Putamen (tissue), 1 donor: Measurements from ENCODE around the gene ARMH3.

Experiments used
- DNase-seq: peaks from one replicate; pipeline ENCODE4 v3.0.0-alpha.2; 2016; ENCODE audit warnings: low spot score

The ARMH3 gene

DNA sequence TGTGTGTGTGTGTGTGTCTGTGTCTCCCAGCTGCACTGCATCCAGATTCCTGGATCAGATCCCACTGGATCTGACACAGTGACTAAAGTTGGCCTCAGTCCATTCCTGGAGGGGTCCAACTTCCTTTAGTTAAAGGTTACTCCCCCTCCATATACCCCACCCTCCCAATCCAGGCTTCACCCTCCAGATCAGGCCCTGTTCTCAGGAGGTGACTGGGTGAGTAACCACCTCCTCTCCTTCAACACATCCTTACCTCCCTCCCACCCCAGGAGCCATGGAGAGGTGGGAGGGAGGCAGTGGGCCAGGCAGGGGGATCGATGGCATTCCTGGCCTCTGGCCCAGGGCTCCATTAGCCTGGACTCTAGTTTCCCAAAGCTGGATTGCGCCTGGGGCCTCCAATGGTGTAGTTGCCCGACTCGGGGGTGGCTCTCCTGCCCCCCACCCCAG, 223.6 kb downstream of the ARMH3 start:
- no peak for DNase-seq

GRCh38 chr10:101831169-101831811, 224.7 kb downstream of the ARMH3 start:
- DNase-seq, result no peak

GRCh38 chr10:101830322-101831168, 225.4 kb downstream of the ARMH3 start:
- DNase-seq, result peak; percentile 56

GRCh38 chr10:101829561-101830315, 226.2 kb downstream of the ARMH3 start:
- no peak for DNase-seq

DNA sequence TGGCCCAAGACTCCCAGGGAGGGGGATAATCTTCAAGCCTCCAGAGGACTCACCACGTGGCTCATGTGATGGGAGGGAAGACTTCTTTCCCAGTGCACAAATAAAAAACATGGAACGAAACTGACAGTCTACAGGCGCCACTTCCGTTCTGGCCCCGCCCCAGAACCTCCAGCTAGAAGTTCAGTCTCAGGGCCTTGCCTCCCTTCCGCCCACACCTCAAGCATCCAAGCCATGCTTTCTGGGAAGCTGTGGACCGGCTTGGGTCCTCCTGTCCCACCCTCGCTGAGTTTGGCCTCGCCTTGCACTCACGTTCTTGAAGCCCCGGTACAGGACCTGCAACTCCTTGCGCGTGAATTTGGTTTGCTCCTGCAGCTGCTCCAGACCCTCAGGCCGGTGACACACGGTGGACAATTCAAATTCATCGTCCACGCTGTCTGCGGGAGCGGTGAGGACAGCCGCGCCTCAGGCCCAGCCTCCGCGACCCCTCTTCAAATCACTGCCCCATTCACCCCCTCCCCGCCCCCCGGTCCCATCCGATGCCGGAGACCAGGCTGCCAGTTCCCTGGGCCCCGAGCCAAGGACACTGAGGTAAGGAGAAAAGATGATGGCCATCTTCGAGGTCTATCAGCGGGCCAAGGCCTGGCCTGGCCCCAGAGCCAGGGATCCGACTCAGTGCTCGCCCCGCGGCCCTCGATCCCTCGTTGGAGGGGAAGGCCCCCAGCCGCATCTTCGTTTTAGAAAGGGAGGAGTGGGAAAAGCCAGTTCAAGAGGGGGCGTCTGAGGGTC, 227.0 kb downstream of the ARMH3 start:
- DNase-seq, result no peak

- DNase-seq, result no peak
Observed at GRCh38 chr10:101827919-101828600, 227.9 kb downstream of the ARMH3 start.

- no peak for DNase-seq
Observed at GRCh38 chr10:101826852-101827434, 229.0 kb downstream of the ARMH3 start.

- DNase-seq, result no peak
Observed at GRCh38 chr10:101824736-101825135, 231.2 kb downstream of the ARMH3 start.

- DNase-seq, result no peak
Observed at GRCh38 chr10:101818872-101819633, 236.9 kb downstream of the ARMH3 start.

- peak; percentile 98 for DNase-seq
Observed at GRCh38 chr10:101818119-101818871, 237.7 kb downstream of the ARMH3 start, which contains the start of gene OGA. Gene OGA (minus strand): TSS chr10:101818444. CDS start chr10:101818022, 422 bp downstream.

DNA sequence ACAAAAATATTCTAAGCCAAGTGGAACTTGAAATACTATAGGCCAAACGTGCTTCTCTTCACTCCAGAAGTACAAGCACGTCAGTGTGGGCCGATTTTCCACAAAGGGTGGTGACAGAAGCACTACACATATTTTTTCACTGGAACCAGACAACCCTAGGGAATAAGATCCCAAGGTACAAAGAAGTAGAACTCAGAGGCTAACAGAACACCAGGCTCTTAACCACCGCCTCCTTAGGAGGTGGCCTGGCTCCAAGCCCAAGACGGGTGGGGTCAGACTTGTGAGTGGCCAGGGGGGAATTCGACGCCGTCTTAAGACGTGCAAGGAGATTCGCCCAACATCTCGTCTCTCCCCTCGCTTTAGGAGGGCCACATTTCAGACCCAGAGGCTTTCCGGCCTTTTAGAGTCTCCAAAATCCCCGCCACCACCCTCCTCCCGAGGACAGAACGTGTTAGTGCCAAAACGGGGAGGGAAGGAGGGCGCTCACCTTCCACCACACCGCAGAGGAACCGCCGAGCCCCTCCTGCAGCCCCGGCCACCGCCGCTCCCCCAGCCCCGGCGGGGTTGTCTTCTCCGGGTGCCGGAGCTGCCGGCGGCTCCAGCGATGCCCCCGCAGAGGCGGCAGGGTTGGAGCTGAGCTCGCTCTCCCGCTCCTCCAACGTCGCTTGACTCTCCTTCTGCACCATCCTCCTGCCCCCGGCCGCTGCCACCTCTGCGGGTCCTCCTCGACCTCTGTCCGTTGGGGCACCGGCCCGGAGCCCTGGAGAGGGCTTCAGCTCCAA, 238.4 kb downstream of the ARMH3 start:
- peak; percentile 63 for DNase-seq

DNA sequence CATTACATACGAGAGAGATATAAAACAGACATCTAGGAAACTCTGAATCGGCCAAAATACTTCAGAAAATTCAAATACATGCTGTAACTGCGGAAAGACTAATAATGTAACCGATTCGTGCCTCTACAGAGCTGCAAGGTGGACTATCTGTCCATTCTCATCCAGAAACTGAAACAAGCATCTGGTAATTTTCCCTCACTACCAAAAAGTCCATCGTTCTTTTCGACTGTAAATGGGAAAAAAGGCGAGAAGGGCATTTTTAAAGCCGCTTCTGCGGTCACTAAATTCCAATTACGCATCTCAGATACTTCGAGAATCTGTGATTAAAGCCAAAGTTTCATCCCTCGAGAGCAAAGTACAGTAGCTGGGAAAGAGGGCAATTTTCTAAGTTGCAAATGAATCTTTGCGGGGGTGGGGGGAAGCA, 239.0 kb downstream of the ARMH3 start:
- DNase-seq, result no peak

DNA sequence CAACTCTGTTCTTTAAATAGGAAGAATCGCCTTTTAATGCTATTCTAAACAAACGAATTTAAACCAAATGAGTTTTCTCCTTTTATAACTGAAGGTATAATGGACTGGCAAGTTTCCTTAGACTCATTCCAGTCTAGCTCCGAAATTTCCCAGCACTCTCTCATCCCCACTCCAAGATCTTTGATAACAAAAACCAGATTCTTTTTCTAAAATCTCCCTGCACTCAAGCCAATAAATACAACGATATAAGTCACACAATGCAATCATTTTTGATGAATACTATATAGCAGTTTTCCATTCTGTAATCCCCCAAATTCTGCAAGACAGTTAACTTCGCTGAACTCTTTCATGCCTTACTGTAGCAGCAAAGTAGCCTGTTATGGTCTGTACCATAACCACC, 239.6 kb downstream of the ARMH3 start:
- no peak for DNase-seq

DNA sequence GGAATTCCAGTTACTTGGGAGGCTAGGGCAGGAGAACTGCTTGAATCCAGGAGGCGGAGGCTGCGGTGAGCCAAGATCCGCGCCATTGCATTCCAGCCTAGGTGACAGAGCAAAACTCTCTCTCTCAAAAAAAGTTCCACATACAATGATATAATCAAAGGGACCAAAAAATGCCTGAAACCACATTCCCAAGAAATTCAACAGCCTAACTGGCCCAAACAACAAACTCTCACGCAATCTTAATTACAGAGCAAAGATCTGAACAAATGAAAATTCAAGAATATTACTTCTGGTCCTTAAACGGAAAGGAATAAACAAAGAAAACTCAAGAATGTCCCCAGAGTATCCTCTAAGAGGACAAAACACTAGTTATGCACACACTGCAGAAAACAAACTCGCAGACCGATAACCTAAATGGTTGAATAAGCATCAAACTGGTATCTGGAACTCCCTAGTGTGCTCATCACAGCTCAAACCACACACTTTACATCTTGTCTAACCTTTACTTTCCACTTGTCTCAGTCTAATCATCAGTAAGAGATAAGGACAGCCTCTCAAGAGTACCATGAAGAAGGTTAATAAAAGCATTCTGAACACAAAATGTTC, 241.4 kb downstream of the ARMH3 start:
- DNase-seq, result no peak

DNA sequence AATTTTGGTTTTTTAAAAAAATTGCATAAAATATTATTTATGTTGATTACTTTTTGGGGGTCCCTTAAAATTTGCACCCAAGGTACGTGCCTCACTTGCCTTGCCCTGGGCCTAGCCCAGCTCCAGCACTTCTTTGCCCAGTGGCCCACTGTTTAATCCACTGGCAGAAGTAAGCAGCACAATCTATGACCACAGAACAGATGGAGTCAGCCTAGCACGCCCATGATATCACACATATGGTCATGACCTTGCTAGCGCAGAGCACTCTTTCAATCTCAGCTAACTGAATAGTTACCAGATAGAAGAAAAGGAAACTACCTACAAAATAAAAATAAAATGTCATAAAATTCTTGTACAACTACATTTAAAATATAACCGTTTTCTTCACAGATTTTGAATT, 243.4 kb downstream of the ARMH3 start:
- no peak for DNase-seq

DNA sequence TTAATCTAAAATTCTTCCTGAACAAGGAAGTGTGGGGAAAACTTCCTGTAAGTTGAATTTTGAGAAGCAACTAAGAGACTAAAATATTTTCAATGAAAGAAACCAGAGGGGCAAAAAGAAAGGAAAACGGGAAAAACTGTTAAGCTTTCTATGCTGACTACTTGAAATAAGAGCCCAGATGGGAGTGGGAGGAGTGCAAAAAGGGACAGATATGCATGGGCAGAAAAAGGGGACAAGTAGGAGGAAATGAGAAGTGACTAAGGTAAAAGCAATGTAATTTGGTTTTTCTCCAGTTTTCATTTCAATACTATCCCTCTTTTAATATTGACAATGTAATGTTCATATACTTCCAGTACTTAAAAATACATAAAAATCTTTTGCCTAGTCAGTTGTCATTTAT, 248.8 kb downstream of the ARMH3 start:
- no peak for DNase-seq

DNA sequence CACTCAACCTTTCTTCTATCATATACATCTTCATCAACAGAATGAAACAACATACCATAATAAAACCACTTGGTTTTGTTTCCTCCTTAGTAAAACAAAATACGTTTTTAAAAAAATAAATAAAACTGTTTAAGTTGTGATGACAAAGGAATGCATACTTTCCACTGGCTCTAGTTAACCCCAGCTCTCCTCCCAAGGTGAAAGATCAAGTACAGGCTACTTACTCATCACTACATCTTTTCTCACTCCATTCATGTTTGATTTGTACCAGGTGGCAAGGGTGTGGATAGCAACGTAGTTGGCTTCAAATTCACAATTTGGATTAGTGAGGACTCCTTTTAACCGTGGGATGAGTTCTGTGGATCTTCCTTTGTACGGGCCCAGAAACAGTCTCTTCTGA, 252.5 kb downstream of the ARMH3 start:
- DNase-seq, result no peak
